Stimulated activated CD4-positive, alpha-beta T cell treated with anti-CD3 and anti-CD28 coated beads, Interleukin-4, amount 100 ng/mL, for 24 hours (primary cell): ENCODE results near the gene CTNNA1.

Experiments
- DNase-seq: peaks from one replicate; pipeline ENCODE4 v3.0.0-alpha.2; 2020

The CTNNA1 gene

GRCh38 chr5:138952962-138953361 is 199.7 kb downstream of the CTNNA1 start:
- DNase-seq = no peak

GRCh38 chr5:138953387-138954256 is 200.4 kb downstream of the CTNNA1 start:
- no peak for DNase-seq

GRCh38 chr5:138954257-138955012 is 201.2 kb downstream of the CTNNA1 start:
- no peak for DNase-seq

GRCh38 chr5:138955013-138955660 is 201.9 kb downstream of the CTNNA1 start:
- no peak for DNase-seq

GRCh38 chr5:138955671-138956295 is 202.6 kb downstream of the CTNNA1 start:
- no peak for DNase-seq

- no peak for DNase-seq
These were observed 203.6 kb downstream of the CTNNA1 start for GRCh38 chr5:138956801-138957200.

- DNase-seq = no peak
These were observed 207.0 kb downstream of the CTNNA1 start for GRCh38 chr5:138960145-138960692.

- DNase-seq = no peak
These were observed 208.0 kb downstream of the CTNNA1 start for GRCh38 chr5:138961221-138961620.

GRCh38 chr5:138961729-138962128 is 208.5 kb downstream of the CTNNA1 start:
- no peak for DNase-seq

GRCh38 chr5:138962614-138963370 is 209.6 kb downstream of the CTNNA1 start:
- no peak for DNase-seq

- no peak for DNase-seq
These were observed 210.6 kb downstream of the CTNNA1 start for GRCh38 chr5:138963763-138964371.

GRCh38 chr5:138964647-138965201 is 211.5 kb downstream of the CTNNA1 start:
- no peak for DNase-seq

- no peak for DNase-seq
These were observed 212.4 kb downstream of the CTNNA1 start for GRCh38 chr5:138965626-138966025.

GRCh38 chr5:138966236-138966985 is 213.2 kb downstream of the CTNNA1 start:
- no peak for DNase-seq

GRCh38 chr5:138967791-138968448 is 214.7 kb downstream of the CTNNA1 start:
- no peak for DNase-seq

GRCh38 chr5:138968601-138969000 is 215.4 kb downstream of the CTNNA1 start:
- DNase-seq = no peak

GRCh38 chr5:138969323-138970002 is 216.2 kb downstream of the CTNNA1 start:
- DNase-seq = no peak

- DNase-seq = no peak
These were observed 219.0 kb downstream of the CTNNA1 start for GRCh38 chr5:138972230-138972629.

GRCh38 chr5:138972836-138973235 is 219.6 kb downstream of the CTNNA1 start:
- no peak for DNase-seq
